Activated CD8-positive, alpha-beta memory T cell treated with anti-CD3 and anti-CD28 coated beads for 48 hours (primary cell): ENCODE measurements around the gene SLC22A1.
"Not testable (repeated sequence)": the region's sequence is repeated elsewhere in the genome, so short reads cannot be mapped to it uniquely, and the experiment has no call there.

ENCODE experiments used
- DNase-seq, 3 experiments: peaks; one replicate each; pipeline ENCODE4 v3.0.0-alpha.2; 2020; ENCODE audit warnings: low read depth in 2 of 3, low spot score in 2 of 3

The SLC22A1 gene

DNA sequence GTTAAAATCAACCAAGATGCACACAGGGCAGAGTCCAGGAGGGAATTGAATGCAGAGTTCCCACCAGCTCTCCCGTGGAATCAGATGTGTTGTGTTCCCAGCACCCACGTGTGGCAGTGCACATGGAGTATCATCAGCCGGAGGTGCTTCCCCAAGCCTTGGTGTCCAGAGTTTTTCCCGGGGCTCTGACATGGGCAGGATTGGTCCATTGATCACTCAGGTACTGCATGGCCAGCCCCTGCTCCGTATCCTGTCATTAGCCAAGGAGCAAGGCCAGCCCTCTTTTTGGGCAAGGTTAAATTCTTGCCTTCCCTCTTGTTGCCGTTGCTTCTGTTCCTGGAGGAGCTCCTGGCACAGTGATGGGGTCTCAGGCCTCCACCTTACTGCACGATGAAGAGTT is 28.6 kb upstream of the SLC22A1 start:
- DNase-seq, result no peak

GRCh38 chr6:160093946-160094345 is 27.7 kb upstream of the SLC22A1 start:
- no peak for DNase-seq

- DNase-seq, result no peak
These were observed 26.3 kb upstream of the SLC22A1 start for GRCh38 chr6:160095146-160095845.

DNA sequence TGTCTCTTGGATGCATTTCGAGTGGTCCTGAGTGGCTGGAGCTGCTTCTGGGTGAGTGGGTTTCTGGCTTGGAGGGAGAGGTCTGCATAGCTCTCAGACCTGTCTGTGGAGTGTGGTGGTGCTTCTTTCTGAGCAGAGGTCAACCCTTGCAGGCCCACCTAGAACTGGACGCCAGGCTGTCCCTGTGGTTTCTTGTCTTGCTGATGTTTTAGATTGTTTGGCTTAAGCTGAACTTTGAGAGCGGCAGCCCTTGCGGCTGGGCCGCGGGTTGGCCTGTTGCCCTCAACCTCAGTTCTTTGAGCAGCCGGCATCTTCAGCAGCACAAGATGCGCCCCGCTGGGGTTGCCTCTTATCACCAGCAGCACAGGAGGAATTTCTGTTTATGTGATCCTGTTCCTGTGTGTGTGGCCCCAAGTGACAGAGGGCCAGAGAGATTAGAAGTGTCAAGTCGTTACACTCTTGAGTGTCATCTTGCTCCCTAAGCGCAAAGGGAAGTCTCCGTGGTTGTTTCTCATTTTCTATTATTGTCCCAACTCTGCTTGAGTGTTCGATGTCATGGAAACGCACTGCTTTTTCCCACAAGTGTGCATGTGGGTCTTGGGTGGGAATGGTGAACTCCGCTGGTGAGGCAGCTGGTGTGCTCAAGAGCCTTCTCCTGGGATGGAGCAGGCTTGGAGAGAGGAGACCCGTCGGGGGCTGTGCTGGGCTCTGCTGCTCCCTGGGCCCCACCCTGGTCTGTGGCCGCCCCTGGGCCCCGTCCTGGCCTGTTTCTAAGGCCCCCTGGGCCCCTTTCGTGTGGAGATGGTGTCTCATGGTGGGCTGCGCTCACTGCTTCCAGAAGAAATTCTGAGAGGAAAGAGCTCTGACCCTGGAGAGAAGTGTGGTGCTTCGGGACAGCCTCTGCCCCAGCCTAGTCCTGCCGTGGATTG is 20.1 kb upstream of the SLC22A1 start:
- DNase-seq, result no peak

DNA sequence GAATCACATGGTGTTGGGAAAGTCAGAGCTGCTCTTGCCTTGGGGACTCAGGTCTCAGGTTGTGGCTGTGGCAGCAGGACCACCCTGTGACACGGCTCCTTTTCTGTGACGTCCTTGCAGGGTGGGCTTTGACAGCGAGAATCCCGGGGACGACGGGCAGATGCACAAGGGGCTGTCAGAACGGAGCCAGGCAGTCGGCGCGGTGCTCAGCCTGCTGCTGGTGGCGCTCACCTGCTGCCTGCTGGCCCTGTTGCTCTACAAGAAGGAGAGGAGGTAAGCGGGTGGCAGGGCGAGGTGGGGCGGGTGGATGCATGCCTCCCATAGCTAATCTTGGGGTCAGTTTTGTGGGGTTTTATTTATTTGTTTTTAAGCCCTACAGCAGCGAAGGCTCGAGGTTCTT is 19.2 kb upstream of the SLC22A1 start:
- no peak for DNase-seq

DNA sequence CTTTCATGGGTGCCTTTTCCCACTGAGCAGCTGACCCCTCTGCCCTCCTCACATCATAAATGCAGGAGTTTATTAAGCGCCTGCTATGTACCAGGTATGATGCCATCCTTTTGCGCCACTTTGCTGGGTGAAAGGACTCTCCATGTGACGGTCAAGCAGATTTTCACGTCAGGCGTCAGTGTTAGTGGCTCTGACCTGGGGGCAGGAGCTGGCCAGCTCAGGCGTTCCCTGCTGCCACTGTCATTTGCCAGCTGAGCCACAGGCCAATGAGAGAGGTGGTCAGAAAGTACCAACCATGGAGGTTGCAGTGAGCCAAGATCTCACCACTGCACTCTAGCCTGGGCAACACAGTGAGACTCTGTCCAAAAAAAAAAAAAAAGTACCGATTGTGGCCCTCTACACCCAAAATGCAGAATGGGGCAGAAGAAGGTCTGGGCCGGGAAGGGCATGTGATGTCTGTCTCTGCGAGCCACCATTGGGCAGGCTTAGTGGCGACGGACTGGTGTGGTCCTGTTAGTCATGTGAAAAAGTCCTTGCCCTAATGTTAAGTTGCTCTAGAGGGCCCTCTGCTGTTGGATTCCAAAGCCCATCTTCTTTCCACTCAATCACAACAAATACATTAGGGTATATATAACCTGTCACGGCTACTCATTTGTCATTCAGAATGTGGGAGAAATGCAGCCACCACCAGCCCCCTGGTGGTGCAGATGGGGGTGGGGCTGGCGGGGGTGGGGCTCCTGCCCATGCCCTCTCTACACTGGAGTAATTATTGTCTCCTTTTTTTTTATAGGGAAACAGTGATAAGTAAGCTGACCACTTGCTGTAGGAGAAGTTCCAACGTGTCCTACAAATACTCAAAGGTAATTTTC is 18.4 kb upstream of the SLC22A1 start:
- DNase-seq, result no peak

DNA sequence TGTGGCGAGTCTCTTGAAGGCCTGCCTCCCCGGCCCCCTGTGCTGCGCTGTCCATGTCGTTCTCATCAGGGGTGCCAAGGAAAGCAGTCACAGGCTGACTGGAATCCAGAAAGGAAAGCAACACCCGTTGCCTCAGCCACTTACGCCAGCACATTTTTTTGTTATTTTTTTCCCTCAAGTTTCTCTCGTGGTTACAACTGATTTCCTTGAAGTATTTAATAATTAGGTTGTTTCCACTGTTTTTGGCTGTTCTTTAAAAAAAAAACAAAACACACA is 17.9 kb upstream of the SLC22A1 start:
- DNase-seq, result no peak

DNA sequence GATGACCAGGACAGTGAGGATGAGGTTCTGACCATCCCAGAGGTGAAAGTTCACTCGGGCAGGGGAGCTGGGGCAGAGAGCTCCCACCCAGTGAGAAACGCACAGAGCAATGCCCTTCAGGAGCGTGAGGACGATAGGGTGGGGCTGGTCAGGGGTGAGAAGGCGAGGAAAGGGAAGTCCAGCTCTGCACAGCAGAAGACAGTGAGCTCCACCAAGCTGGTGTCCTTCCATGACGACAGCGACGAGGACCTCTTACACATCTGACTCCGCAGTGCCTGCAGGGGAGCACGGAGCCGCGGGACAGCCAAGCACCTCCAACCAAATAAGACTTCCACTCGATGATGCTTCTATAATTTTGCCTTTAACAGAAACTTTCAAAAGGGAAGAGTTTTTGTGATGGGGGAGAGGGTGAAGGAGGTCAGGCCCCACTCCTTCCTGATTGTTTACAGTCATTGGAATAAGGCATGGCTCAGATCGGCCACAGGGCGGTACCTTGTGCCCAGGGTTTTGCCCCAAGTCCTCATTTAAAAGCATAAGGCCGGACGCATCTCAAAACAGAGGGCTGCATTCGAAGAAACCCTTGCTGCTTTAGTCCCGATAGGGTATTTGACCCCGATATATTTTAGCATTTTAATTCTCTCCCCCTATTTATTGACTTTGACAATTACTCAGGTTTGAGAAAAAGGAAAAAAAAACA is 16.6 kb upstream of the SLC22A1 start:
- no peak for DNase-seq

GRCh38 chr6:160106010-160106409 is 15.6 kb upstream of the SLC22A1 start:
- no peak for DNase-seq

GRCh38 chr6:160106701-160107100 is 14.9 kb upstream of the SLC22A1 start:
- DNase-seq, result no peak

GRCh38 chr6:160108077-160108476 is 13.5 kb upstream of the SLC22A1 start:
- no peak for DNase-seq

GRCh38 chr6:160110586-160111123 is 11.0 kb upstream of the SLC22A1 start:
- DNase-seq, result no peak

DNA sequence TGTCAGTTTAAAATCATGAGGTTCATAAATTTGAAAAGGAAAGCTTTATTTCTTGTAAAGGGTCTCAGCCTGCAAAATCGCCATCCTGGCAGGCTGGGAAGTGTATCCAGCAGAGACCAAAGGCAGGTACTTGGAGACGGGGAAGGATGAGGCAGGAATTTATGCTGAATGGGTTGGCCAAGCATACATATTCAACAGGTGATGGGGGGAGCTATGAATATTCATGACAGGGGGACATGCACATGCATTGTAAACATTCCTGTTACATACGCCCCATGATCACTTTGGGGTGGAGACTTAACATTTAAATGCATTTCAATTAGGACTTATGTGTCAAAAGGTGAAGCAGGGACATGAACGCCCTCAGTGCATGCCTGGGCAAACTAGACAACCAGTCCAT is 9.8 kb upstream of the SLC22A1 start:
- no peak for DNase-seq

DNA sequence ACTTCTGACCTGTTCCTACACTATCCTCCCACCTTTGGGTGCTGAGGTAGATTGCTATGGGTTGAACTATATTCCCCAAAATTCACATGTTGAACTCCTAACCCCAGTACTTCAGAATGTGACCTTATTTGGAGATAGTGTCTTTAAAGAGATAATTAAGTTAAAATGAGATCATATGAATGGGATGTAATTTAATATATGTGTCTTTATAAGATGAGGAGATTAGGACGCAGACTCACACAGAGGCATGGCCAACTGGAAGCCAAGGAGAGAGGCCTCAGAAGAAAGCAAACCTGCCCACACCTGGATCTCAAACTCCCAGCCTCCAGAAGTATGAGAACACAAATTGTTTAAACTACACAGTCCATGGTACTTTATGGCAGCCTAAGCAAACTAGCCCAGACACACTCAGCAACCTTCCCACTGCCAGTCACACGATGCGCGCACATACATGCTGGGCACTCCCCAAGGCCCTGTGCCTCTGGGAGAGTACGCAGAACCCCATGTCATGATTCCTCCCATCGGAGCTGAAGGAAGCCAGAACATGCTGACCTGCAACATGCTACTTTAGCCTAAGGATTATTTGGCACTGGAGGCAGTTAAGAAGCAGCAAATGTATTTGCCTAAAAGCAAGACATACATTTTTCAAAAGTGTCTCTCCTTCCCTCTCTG is 8.9 kb upstream of the SLC22A1 start:
- no peak for DNase-seq

DNA sequence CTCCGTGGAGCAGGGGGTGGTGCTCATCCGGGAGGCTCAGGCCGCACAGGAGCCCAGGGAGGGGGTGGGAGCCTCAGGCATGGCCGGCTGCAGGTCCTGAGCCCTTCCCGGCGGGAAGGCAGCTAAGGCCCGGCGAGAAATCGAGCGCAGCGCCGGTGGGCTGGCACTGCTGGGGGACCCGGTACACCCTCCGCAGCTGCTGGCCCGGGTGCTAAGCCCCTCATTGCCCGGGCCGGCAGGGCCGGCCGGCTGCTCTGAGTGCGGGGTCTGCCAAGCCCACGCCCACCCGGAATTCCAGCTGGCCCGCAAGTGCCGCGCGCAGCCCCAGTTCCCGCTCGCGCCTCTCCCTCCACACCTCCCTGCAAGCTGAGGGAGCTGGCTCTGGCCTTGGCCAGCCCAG is 7.1 kb upstream of the SLC22A1 start:
- not testable (repeated sequence) for DNase-seq

DNA sequence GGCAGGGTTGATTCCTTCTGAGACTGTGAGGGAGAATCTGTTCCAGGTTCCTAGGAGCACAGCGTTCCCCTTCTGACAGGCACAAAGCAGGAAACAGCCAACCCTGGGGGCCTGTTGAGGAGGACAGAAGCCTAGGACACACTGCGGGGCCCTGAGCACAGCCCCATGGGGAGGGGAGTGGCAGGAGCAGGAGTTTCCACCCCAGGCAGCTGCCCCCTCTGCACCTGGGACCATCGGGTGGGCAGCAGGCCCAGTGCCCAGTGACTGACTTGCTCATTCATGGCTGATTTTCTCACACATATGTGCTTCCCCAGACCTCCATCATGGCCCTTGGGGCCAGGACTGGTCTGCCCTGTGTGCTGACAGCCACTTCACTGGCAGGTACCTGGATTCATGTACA is 6.2 kb upstream of the SLC22A1 start:
- no peak for DNase-seq

- no peak for DNase-seq
These were observed 5.2 kb upstream of the SLC22A1 start for GRCh38 chr6:160116411-160116810.

- DNase-seq, result no peak
These were observed 4.5 kb upstream of the SLC22A1 start for GRCh38 chr6:160117137-160117536.

GRCh38 chr6:160118620-160119229 is 2.9 kb upstream of the SLC22A1 start:
- DNase-seq, result no peak

- no peak for DNase-seq
These were observed 1.5 kb upstream of the SLC22A1 start for GRCh38 chr6:160120087-160120486.
